HCT116 (cell line): Measurements from ENCODE around the gene IPO13. TPM values are rescaled to one million over a fixed set of nuclear protein-coding genes. Genes with fewer than 3 reads are reported as not detected.
A peak's percentile ranks its signal among the peaks of the same experiment; 100 is the strongest.

Experiments
- ATAC-seq: fragments of 200-7000 bp; cut with Tn5 transposase; 2 replicates; pipeline ENCODE4 v1.9.1; 2020; ENCODE audit warnings: mild to moderate bottlenecking, moderate library complexity
- BruUV-seq: library from RNA; stranded (reverse); fragments of 400-500 nt; replicated peaks from 2 replicates; lab custom pipeline; 2021; lab: Mats Ljungman, UMichigan
- CTCF ChIA-PET: fragments of 300-600 bp; sonication (Branson Sonifier 250); formaldehyde crosslinking; loops from one replicate; lab custom pipeline; 2021; ENCODE audit warnings: antibody characterized with exemption; lab: Charles Lee
- POLR2A ChIA-PET: fragments of 300-600, 350-600 bp; sonication (Branson Sonifier 250); formaldehyde crosslinking; loops from one replicate; lab custom pipeline; 2021; ENCODE audit warnings: antibody characterized with exemption; lab: Charles Lee
- RAD21 ChIA-PET, 2 experiments: fragments of 300-600 bp; sonication (Branson Sonifier 250); formaldehyde crosslinking; loops; one replicate each; lab custom pipeline; 2023; ENCODE audit warnings: low total read pairs in 2 of 2; ENCODE audit not compliant: uncharacterized antibody in 2 of 2, unreplicated experiment in 2 of 2, low non-redundant PET in 1 of 2; lab: Charles Lee
- DNase-seq: peaks from one replicate; pipeline ENCODE4 v3.0.0-alpha.2; 2010; ENCODE audit warnings: low read depth, low spot score
- H2AFZ ChIP-seq: fragments of 200-600 bp; shearing (Covaris generic), sonication (generic); 2 replicates; pipeline ENCODE4 v1.6.1; 2017; ENCODE audit warnings: low read depth, mixed run types, mixed read lengths, antibody characterized with exemption, low read length; ENCODE audit not compliant: poor library complexity, severe bottlenecking
- H3K27ac ChIP-seq: 2 replicates; pipeline ENCODE4 v1.5.1; 2012; ENCODE audit warnings: low read depth, low read length
- H3K27me3 ChIP-seq: fragments of 200-600 bp; sonication (generic); 2 replicates; pipeline ENCODE4 v1.6.1; 2016; ENCODE audit warnings: mixed run types, low read length, mixed read lengths; ENCODE audit not compliant: insufficient read depth
- H3K36me3 ChIP-seq, 2 experiments: fragments of 200-500 bp in 1 of 2; fragments of 200-600 bp in 1 of 2; sonication (Bioruptor generic) in 1 of 2; sonication (generic) in 1 of 2; 2 replicates each; pipeline versions ENCODE4 v1.5.1 to v1.6.1; 2014 to 2016; ENCODE audit warnings: low read length in 2 of 2, inconsistent platforms in 1 of 2, mixed read lengths in 1 of 2, mixed run types in 1 of 2; ENCODE audit not compliant: insufficient read depth in 2 of 2, control insufficient read depth in 1 of 2
- H3K4me1 ChIP-seq, 2 experiments: fragments of 200-600 bp in 1 of 2; sonication (generic) in 1 of 2; 2 replicates each; pipeline versions ENCODE4 v1.5.1 to v1.6.1; 2012 to 2017; ENCODE audit warnings: low read length in 2 of 2, inconsistent platforms in 1 of 2, mild to moderate bottlenecking in 1 of 2, mixed read lengths in 1 of 2, mixed run types in 1 of 2, moderate library complexity in 1 of 2; ENCODE audit not compliant: insufficient read depth in 2 of 2, control insufficient read depth in 1 of 2
- H3K4me2 ChIP-seq: fragments of 200-600 bp; sonication (generic); 2 replicates; pipeline ENCODE4 v1.6.1; 2017; ENCODE audit warnings: mixed run types, low read length, mixed read lengths
- H3K4me3 ChIP-seq, 2 experiments: fragments of 200-600 bp in 1 of 2; sonication (generic) in 1 of 2; replicated peaks in 1 of 2; 2 replicates each; pipeline ENCODE4 v1.5.1; 2011 to 2016; ENCODE audit warnings: low read length in 2 of 2, control low read depth in 1 of 2, low read depth in 1 of 2, mild to moderate bottlenecking in 1 of 2, mixed read lengths in 1 of 2, mixed run types in 1 of 2
- H3K79me2 ChIP-seq: fragments of 200-600 bp; sonication (generic); 2 replicates; pipeline ENCODE4 v1.6.1; 2017; ENCODE audit warnings: mild to moderate bottlenecking, mixed run types, low read length, moderate library complexity, mixed read lengths; ENCODE audit not compliant: insufficient read depth
- H3K9ac ChIP-seq: fragments of 200-600 bp; sonication (generic); 2 replicates; pipeline ENCODE4 v1.6.1; 2016; ENCODE audit warnings: low read length, mixed read lengths
- H3K9me2 ChIP-seq: fragments of 200-600 bp; sonication (generic), shearing (Covaris generic); 2 replicates; pipeline ENCODE4 v1.6.1; 2017; ENCODE audit warnings: mixed run types, mild to moderate bottlenecking, moderate library complexity; ENCODE audit not compliant: insufficient read depth
- H3K9me3 ChIP-seq, 2 experiments: fragments of 200-500 bp in 1 of 2; fragments of 200-600 bp in 1 of 2; sonication (Bioruptor generic) in 1 of 2; sonication (generic) in 1 of 2; 2 replicates each; pipeline ENCODE4 v1.6.1; 2014 to 2017; ENCODE audit warnings: low read length in 2 of 2, mixed read lengths in 2 of 2, inconsistent platforms in 1 of 2, low read depth in 1 of 2, mild to moderate bottlenecking in 1 of 2, mixed run types in 1 of 2, moderate library complexity in 1 of 2; ENCODE audit not compliant: control insufficient read depth in 1 of 2, insufficient read depth in 1 of 2
- H4K20me1 ChIP-seq: fragments of 200-600 bp; sonication (generic), shearing (Covaris generic); 2 replicates; pipeline ENCODE4 v1.6.1; 2017; ENCODE audit warnings: mixed run types, mild to moderate bottlenecking, moderate library complexity; ENCODE audit not compliant: insufficient read depth
- JUND ChIP-seq: IDR thresholded peaks from 2 replicates; pipeline ENCODE4 v1.6.1; 2012
- POLR2AphosphoS5 ChIP-seq: IDR thresholded peaks from 2 replicates; pipeline ENCODE4 v1.6.1; 2011; ENCODE audit warnings: mild to moderate bottlenecking, low read depth, low read length, moderate library complexity
- RAD21 ChIP-seq: IDR thresholded peaks from 2 replicates; pipeline ENCODE4 v1.6.1; 2012; ENCODE audit warnings: low read depth, mild to moderate bottlenecking
- ZFX ChIP-seq: fragments of 450-650 bp; IDR thresholded peaks from 2 replicates; pipeline ENCODE4 v1.6.1; 2017
- intact Hi-C: fragments of 100-400 bp; cut with micrococcal nuclease; formaldehyde crosslinking; loops from 2 replicates; pipeline ENCODE4 v1.10.0; 2022
- total RNA-seq: library from RNA; stranded (reverse); gene quantifications from one replicate; pipeline ENCODE4 v1.2.1, GENCODE V29; 2021; ENCODE audit not compliant: unreplicated experiment

IPO13 gene
- total RNA-seq, 1 experiment from 2014 or later: 18.7 TPM

DNA sequence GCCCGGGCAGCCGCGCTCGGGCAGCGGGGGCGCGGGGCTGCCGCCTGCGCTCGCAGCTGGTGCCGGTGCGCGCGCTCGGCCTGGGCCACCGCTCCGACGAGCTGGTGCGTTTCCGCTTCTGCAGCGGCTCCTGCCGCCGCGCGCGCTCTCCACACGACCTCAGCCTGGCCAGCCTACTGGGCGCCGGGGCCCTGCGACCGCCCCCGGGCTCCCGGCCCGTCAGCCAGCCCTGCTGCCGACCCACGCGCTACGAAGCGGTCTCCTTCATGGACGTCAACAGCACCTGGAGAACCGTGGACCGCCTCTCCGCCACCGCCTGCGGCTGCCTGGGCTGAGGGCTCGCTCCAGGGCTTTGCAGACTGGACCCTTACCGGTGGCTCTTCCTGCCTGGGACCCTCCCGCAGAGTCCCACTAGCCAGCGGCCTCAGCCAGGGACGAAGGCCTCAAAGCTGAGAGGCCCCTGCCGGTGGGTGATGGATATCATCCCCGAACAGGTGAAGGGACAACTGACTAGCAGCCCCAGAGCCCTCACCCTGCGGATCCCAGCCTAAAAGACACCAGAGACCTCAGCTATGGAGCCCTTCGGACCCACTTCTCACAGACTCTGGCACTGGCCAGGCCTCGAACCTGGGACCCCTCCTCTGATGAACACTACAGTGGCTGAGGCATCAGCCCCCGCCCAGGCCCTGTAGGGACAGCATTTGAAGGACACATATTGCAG, 10.2 kb upstream of the IPO13 start:
- Histone ChIP-seq H3K9ac (no peak overlapping the region), H4K20me1 (no peaks in the 10 kb centered on the region), H3K4me3 (no peak overlapping the region), H3K4me2 (no peak overlapping the region), H3K79me2 (peaks cover 9% of the 10 kb centered on the region; the same call in 1 of the 2 replicates), H3K27ac (no peak overlapping the region), H3K9me2 (no peaks in the 10 kb centered on the region), H3K4me1 (peaks cover 14 to 46% of the 10 kb centered on the region in 2 experiments), H3K36me3 (0 out of 4 replicates have a peak, but pooled peaks cover 0 to 10% of the 10 kb centered on the region in 2 experiments), H3K9me3 (no peaks in the 10 kb centered on the region), H3K27me3 (no peaks in the 10 kb centered on the region), H2AFZ (no peak overlapping the region)
- ChIA-PET POLR2A (no interaction called here), RAD21 (no interaction called here), CTCF (interaction anchor here (6.3 to 12.2 kb wide), 2 partner anchors 9 to 170 kb away, joined by 130 to 479 read pairs; partner anchors contain the start of gene IPO13)
- no peak for DNase-seq
- intact Hi-C loops: no loop called here
- no peak for ATAC-seq
- TF ChIP-seq RAD21 (no peak), JUND (no peak)
- BruUV-seq: no TSS peak

DNA sequence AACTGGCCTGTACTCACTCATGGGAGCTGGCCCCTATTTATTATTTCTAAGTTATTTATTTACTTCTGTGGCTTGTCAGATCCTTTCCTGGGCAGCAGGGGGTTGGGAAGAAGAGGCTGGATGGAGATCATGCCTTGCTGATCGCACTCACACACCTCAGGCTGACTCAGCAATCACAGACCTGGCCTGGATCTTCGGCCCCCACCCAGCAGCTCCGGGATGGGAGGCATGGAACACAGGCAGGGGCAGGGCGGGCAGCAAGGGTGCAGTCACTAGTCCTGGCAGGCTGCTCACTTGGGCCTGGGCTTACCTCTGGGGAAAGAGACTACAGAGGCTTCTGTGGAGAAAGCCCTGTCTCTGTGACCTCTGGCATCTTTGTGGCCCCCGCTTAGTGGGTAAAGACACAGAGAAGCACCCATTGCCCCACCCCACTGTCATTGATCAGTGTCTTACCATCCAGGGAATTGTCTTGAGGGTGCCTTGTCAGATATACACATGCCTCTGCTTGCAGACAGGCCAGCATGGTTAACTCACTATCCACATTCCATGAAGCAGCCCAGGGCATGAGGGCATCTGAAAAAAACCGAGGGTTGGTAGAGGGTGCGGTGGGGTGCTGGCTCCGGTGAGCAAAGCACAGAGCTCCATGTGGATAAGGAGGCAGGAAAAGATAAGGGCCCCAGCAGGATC, 9.4 kb upstream of the IPO13 start:
- Histone ChIP-seq H3K36me3 (0 out of 4 replicates have a peak, but pooled peaks cover 0 to 10% of the 10 kb centered on the region in 2 experiments), H3K9me2 (no peaks in the 10 kb centered on the region), H3K79me2 (peaks cover 9% of the 10 kb centered on the region; the same call in 1 of the 2 replicates), H3K9ac (no peak overlapping the region), H2AFZ (no peak overlapping the region), H3K27me3 (no peaks in the 10 kb centered on the region), H3K27ac (no peak overlapping the region), H4K20me1 (no peaks in the 10 kb centered on the region), H3K4me2 (no peak overlapping the region), H3K9me3 (no peaks in the 10 kb centered on the region), H3K4me3 (no peak overlapping the region), H3K4me1 (peaks cover 14 to 38% of the 10 kb centered on the region in 2 experiments)
- DNase-seq (no peak), ATAC-seq (no peak)
- no TSS peak for BruUV-seq
- ChIA-PET POLR2A (interaction anchor here (0.9 kb wide), 1 partner anchor 8 kb away, joined by 3 read pairs; no protein-coding TSS in a partner anchor), CTCF (interaction anchor here (12.2 kb wide), 1 partner anchor 171 kb away, joined by 479 read pairs; no protein-coding TSS in a partner anchor), RAD21 (no interaction called here)
- TF ChIP-seq ZFX (no peak), POLR2AphosphoS5 (peak; percentile 14; the same call in 1 of the 2 replicates)
- intact Hi-C loops: no loop called here
